Ovary (tissue), 3 donors: ENCODE results near the gene FABP7.

Source experiments
- CTCF ChIP-seq, 3 donors: fragments of 450-650 bp in 2 of 3; fragments of 200-600 bp in 1 of 3; IDR thresholded peaks; one replicate each; pipeline versions ENCODE4 v1.5.1 to v1.8.0; 2016 to 2022; ENCODE audit warnings: antibody characterized with exemption in 3 of 3, mild to moderate bottlenecking in 1 of 3
- EP300 ChIP-seq: sonication (generic); formaldehyde crosslinking; IDR thresholded peaks from one replicate; pipeline ENCODE4 v1.6.1; 2017; ENCODE audit warnings: antibody characterized with exemption
- donor health status: DM: no; HTN: no; CAD: no.

GRCh38 chr6:122730775-122731386, 48.6 kb upstream of the FABP7 start:
- TF ChIP-seq EP300 = no peak
- peak; percentile 35 to 75 (median 57) for TF ChIP-seq CTCF (IDR thresholded peaks at IDR 0.05)
